Renal pelvis (tissue), 4 donors: Measurements from ENCODE around the gene LFNG. TPM values are rescaled to one million over a fixed set of nuclear protein-coding genes. Genes with fewer than 3 reads are reported as not detected.
A peak's percentile ranks its signal among the peaks of the same experiment; 100 is the strongest.

ENCODE experiments used
- DNase-seq: peaks from one replicate; pipeline ENCODE4 v3.0.0-alpha.2; 2013
- polyA plus RNA-seq, 3 donors: library from polyadenylated mRNA; unstranded; fragments of 120-200 nt; gene quantifications; one replicate each; pipeline ENCODE4 v1.2.1, GENCODE V29; 2013; ENCODE audit not compliant: insufficient read length in 3 of 3

The LFNG gene
- polyA plus RNA-seq, 3 donors = 37.7 to 40.2 (median 40.0) TPM

DNA sequence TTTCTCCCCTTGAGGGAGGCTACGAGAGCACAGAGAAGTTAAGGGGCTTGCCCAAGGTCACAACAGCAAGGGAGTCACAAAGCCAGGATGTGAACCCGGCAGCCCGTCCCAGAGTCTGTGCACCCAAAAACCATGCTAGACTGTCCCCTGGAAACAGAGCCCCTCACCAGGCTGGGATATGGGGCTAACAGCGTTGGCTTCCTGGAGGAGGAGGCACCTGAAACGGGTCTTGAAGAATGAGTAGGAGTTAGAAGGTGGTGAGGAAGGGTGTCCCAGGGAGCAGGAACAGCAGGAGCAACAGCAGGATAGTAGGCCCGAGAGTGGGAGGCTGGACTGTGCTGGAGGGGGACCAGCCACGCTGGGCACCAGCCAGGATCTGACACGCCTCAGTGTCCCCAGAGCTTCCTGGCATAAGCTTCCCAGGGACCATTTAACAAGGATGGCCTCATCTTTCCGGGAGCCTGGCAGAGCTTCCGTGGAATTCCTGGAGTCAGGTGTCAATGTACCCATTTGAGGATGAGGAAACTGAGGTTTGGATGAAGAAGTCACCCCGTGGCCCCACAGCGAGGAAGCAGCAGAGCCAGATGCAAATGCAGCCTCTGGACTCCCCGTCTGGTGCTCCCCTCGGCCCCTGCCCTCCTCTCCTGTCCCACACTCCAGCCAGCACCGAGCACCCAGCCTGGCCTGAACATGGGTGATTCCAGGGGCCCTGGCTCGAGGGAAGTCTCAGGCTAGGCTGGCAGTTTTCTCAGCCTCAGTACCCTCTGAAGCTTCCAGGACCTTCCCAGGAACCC lies 40.1 kb upstream of the LFNG start:
- no peak for DNase-seq

DNA sequence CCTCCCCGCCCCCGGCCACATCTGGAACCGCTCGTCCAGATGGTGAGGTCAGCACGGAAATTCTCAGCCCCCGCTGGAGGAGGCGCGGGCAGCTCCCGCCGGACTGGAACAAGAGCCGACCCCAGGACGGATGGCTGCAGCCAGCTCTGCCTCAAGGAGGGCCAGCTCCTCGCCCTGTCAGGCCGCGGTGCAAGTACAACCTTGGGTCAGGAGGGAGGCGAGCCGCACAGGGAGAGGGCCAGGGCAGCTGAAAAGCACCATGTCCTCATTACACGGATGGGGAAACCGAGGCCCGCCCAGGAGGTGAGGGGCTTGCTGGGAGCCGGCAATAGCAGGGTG lies 39.5 kb upstream of the LFNG start:
- DNase-seq = no peak

DNA sequence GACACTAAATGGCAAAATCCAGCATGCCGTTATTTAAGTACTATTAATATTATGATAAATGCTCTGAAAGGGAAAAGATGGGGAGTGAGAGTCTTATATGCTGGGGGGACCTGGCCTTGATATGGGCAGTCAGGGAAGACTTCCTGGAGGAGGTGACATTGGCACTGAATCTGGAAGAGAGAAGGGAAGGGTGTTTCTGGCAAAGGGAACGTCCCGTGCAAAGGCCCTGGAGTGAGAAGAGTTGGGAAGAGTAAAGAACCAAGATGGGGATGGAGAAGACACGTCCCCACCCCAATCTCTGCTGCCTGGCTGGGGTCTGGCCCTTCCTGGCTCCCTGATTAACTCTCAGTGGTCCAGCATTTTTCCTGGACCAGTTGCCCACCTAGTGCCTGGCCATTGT lies 38.4 kb upstream of the LFNG start:
- no peak for DNase-seq

DNA sequence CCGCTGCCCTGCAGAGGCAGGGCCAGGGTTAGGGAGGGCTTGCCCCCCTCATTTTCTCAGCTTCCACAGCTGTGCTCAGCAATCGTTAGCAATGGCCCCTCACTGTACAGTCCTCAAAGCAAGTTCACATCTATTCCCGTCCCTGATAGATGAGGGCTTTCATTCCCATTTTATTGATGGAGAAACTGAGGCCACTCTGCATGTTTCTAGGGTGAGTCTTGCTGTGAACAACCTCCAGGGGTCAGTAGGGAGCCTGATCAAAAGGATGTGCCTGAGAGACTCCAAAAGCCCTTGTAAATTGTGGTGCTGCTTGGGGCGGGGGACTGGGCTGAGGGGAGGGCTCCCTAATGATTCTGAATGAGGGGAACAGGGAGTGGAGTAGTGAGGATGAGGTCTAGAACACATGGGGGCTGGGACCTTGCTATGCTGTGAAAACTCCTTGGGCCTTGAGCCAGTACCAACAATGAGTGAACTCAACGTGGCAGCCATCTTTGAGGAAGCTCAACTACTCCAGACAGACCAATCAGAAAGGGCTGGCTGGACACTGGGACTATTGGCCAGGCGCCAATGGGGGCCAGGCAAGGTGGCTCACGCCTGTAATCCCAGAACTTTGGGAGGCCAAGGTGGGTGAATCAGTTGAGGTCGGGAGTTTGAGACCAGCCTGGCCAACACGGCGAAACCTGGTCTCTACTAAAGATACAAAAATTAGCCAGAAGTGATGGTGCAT lies 36.7 kb upstream of the LFNG start:
- no peak for DNase-seq

DNA sequence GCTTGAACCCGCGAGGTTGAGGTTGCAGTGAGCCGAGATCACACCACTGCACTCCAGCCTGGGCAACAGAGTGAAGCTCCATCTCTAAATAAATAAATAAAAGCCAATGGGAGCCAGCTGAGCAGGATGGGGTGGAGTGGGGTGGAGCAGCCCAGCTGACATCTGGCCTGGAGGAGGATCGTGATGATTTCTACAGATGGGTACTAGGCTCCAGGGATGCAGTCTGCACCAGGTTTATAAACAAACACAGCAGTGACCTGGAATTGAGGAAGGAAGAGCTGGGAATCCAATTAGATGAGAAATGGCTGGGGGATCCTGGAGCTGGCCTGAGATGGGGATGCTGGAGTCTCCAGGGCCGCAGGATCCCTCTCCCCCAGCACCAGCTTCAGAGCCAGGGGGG lies 36.1 kb upstream of the LFNG start:
- DNase-seq = no peak

DNA sequence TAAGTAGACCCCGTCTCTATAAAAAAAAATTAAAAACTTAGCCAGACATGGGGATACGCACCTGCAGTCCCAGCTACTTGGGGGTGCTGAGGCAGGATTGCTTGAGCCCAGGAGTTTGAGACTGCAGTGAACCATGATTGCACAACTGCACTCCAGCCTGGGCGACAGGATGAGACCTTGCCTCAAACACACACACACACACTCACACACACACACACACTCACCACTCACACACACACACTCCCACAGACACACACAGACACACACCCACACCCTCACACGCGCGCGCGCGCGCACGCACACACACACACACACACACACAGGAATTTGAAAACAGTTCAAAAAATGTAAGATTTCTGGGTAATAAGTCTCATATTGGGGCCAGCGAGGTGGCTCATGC lies 34.7 kb upstream of the LFNG start:
- no peak for DNase-seq

DNA sequence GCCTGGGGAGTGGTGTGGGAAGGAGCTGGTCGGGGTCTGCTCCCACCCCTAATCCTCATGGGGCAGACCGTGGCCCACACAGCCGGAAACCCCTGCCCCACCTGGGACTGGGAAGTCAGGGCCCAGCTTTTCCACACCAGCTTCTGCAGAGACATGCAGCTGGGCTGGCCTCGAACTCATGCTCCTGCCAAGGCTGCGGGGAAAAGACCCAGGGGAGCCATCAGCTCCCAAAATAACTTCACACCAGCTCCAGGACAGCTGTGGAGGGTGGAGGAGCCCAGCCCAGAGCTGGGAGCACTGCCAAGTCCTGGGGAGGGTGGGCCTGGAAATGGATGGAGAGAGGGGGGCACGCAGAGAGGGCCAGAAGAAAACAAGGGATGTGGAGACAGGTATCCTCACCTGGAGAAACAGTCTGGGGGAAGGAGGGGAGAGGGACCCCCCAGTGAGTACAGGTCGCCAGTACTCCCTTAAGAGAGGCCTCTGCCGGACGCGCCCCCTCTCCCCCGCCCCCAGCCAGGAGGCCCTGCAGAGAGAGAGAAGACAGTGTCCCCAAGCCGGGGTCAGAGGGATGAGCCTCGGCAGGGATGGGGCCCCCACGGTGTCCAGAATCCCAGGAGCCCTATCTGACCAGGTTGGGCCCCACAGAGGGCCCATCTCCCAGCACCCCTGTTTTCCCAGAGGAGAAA lies 31.8 kb upstream of the LFNG start:
- no peak for DNase-seq

DNA sequence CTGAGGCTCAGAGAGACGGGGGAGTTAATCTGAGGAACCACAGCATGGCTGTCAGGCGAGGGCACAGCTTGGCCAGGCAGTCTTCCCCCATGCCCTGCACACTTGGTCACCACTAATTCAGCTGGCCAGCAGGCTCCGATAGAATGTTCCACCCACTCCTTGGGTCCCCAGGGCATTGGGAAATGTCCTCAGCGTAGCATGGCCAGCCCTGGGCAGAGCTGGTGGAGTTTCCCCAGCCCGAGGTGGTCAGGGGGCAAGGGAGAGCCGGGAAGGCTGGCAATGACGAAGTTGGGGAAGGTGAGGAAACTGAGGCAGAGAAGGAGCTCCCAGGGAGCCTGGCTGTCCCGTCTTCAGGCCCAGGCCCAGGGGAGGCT lies 31.3 kb upstream of the LFNG start:
- DNase-seq = no peak

DNA sequence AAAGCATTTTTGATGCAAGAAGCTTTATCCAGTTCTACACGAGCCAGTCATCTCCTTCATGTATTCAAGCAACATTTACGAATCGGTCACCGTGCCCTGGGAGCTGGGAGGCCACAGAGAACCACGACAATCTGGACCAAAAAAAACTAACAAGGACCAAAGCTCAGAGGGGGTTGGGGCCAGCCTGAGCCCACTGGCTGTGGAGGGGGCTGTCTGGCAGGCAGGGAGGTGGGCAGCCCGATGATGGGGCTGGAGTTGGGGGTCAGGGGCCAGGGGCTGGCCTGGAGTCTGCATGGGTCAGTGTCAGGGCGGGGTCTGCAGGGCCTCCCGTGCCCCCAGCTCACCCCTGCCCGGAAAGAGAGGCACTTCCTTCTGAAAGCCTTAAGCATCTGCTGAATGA lies 30.9 kb upstream of the LFNG start:
- no peak for DNase-seq

DNA sequence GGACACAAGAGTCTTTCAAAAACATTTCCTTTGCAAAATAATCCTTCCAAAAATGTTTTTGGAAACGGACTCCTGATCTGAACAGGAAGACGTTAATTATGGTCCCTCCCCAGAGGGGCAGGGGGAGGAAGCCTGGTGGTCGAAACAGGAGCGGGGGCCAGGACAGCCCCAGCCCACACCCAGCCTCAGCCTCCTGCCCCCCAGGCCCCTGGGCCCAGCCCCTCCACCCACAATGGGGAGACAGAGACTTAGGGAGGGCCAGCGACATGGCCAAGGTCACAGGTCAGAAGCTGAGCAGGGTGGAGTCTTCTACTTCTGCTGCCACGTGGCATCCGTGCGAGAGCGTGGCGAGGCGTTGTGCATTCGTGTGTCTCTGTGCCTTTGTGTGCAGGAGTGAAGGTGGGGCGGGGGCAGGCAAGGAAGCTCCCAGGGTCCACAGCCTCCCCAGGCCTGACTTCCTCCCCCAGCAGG lies 29.4 kb upstream of the LFNG start:
- no peak for DNase-seq

DNA sequence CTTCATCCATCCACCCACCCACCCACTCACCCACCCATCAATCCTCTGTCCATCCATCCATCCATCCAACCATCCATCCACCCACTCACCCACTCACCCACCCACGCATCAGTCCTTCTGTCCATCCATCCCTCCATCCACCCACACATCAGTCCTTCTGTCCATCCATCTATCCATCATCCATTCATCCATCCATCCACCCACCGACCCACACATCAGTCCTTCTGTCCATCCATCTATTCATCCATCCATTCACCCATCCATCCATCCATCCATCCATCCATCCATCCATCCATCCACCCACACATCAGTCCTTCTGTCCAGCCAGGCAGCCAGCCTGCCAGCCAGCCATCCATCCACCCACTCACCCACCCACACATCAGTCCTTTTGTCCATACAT lies 27.5 kb upstream of the LFNG start:
- DNase-seq = no peak

DNA sequence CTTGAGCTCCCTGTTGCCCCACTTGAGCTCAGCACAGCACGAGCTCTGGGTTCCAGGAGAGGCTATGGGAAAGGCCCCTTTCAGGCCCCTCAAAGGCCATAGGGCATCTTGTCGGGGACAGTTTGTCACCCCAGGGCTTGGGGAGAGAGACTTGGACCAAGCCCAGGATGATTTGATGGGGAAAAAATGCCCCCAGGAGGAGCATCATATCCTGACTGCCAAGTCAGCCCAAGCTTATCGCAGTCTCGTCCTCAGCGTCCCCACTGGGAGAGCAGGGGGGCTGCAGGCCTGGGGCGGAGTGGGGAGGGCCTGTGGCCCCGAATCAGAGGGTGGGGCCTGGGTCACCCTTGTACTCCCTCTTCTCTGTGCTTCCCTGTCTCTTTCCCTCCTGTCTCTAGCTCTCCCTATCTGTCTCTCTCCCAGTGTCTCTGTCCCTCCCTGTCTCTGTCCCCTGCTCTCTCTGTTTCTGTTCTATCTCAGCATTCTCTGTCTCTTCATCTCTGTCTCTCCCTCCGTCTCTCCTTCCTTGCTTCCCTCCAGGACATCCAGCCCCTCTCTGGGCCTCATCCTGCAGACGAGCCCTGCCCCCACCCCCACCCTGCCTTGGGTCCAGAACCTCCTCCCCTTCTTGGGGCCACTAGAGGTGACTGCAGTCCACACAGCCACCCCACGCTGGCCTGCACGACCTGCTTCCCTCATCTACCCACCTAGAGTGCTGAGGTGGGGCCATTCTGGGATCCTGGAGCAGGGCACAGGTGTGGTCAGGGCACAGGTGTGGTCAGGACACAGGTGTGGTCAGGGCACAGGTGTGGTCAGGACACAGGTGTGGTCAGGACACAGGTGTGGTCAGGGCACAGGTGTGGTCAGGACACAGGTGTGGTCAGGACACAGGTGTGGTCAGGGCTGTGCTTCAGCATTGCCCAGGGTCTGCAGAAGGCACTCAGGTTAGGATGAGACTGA lies 26.1 kb upstream of the LFNG start:
- no peak for DNase-seq

DNA sequence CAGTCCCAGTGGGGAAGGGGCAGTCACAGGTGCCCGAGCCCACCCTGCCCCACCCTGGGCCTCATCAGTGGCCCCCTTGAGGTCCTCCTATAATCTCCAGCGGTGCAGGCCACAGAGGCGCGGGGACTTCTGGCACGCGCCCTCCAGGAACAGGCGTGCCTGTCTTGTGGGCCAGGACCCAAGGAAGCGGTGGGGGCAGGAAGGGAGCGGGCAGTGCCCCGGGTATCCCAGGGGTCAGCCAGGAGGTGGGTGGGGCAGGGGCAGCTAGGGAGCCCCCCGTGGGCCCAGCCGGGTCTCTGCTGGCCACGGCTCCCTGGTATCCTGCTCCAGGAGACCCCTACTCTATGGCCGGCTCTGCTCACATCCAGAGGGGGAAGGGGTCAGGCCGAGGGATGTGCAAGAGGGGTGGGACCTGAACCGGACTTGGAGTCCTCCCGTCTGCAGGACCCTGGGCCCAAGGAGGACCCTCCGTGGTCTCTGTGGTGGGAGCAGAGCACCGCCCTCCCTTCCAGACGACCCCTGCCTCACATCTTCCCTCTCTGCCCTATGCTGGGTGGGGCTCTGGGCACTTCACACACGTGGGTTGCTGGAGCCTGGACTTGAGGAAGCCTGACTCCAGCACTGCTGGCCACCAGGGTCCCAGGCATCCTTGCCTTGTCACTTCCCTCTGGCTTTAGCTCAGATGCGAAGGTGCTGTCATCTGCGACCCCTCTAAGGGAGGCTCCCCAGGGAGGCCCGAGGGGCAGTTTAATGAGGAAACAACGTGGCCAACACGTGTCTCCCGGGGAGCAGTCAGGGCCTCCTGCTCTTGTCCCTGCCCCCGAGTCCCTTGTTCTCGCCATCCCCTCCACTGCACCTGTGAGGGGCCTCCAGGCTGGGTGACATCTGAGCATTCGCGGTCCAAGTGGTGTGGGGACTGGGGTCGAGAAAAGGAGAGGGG lies 25.1 kb upstream of the LFNG start:
- DNase-seq = no peak

DNA sequence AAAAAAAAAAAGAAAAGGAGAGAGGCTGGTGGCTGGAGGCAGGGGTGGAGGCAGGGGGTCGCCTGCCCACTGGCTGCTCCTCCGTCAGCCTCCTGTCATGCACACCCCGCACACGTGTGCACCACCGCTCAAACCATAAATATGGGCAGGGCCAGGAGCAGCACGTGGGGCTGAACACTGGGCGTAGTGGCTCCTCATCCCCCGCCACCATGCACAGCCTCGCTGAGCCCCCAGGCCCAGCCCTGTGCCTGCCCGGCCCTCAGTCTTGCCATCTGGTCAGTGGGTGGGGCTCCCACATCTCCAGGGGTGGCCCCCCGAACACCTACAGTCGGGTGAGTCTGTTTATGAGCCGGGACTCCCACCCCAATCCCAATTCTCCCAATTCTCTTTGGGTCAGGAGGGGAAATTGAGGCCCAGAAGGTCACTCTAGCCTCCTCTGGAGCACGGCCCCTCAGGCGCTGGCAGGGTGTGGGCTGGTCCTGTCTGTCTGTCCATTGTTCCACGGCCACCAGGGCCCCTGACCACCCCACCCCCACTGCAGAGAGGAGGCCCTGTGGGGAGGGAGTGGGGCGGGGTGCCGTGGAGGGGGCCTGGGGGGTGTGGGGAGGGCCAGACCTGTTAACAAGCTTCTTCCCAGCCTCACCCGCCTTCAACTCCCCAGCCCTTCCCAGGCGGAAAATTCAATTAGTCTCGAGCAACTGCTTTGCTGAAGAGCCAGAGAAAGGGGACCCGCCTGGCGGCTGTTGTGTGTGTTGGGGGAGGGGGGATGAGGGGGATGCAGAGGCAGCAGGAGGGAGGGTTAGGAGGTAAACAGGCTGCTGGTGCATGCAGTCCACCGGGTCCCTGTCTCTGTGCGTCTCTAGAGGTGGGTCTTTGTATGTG lies 23.9 kb upstream of the LFNG start:
- DNase-seq = peak; percentile 84

DNA sequence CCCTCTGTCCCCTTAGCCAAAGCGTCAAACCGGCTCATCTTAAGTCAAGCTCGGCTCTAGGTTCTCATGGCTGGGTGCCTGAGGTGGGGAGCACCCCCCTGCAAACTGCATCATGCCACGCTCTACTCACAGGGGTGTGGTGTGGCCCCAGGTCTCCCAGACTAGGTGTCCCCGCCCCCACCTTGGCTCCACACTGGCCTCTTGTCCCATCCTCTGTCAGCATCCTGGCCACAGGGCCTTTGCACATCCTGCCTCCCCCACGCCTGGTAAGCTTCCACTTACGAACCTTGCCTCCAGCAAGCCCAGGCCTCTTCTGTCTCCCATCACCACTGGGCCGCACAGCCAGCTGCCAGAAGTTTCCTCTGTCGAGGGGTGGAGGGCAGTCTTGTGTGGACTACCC lies 23.2 kb upstream of the LFNG start:
- no peak for DNase-seq

DNA sequence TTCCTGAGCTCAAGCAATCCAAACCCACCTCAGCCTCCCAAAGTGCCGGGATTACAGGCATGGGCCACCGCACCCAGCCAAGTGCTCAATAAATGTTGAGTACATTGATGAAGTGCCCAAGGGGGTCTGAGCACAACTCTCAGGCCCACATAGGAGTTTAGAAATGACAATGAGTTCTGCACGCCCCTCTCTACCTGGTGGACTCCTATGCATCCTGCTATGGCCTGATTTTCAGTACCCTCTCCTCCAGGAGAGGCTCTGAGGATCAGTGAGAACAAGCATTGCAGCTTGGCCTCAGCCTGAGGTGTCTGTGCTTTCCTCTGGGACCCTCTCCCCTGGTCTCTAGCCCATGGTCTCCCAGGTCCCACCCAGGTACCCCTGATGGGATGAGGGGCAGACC lies 22.5 kb upstream of the LFNG start:
- no peak for DNase-seq

DNA sequence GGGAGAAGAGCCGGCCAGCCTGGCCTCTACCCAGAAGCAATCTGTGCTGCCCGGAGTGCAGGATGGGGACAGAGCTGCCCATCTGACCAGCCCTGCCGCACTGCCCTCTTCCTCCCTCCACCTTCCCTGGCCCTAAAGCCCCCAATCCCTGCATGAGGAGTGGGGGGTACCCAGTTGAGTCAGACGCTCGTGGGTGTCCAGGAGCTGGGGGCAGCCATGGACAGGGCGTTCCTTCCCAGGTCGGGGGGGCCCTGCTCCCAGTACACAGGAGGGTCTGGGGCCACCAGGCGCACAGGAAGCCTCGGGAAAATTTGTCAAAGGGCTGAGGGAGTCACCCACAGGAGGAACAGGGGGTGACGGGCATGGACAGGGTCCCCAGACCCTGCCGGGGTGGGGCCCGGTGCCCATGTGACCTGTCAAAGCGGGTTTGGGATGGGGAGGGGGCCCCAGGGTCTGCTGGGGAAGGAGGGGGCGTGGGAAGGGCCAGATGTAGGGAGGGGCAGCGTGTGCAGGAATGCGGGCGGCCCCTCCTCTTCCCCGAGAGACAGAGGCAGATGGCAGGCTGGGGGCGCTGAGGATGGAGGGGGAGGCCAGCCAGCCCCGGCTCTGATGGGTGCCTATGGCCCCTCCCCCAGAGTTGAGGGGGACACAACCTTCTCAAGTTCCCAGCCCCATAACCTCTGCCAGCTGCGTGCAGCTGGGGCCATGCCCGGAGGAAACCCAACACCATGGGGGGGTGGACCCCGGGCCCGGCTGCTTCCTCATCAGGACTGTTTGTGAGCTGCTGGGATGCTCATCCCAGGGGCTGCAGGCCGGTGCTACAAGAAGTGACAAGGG lies 21.9 kb upstream of the LFNG start:
- DNase-seq = peak; percentile 71

DNA sequence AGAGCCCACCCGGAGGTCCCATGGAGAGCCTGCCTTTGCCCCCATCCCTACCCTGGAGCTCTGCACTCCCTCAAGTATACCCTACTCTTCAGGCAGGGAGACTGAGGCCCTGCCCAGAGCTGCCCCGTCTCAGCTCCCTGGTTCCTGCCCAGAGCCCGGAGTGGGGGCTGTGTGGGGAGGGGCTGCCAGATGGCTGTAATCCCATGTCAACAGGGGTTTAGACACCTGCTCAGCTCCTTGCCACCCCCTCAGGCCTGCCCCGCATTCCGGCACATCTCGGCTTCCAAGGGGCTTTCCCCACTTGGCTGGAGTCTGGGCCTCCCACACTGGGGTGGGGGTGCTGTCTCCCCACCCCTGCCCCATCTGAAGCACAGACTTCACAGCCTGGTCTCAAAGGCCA lies 20.9 kb upstream of the LFNG start:
- DNase-seq = no peak

DNA sequence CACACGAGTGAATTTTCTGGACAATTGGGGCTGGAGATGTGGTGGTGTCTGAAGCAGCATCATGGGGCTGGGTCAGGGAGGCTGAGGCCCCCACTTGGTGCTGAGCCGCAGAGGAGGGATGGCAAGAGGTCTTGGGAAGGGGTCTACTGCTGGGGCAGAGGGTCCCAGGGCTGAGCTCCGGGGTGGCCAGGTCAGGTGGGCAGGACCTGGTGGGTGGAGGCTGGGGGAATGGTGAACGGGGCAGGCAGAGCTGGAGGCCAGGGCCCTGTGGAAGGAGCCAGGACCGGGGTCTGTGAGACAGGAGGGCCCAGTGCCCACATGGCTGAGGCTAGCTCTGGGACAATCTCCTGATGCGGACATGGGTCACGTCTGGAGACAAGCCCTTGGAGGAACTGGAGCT lies 20.4 kb upstream of the LFNG start:
- no peak for DNase-seq
